ENCODE results near the gene LMOD1.
"Not testable (repeated sequence)": the region's sequence is repeated elsewhere in the genome, so short reads cannot be mapped to it uniquely, and the experiment has no call there.

- TF ChIP-seq CTCF, POLR2A (IDR thresholded peaks at IDR 0.05): not testable (repeated sequence)
Measured at GRCh38 chr1:201962382-201962781, 16.0 kb upstream of the LMOD1 start.

All from heart left ventricle (tissue), 13 donors.